Measurements from ENCODE around the gene FGF11.

DNA sequence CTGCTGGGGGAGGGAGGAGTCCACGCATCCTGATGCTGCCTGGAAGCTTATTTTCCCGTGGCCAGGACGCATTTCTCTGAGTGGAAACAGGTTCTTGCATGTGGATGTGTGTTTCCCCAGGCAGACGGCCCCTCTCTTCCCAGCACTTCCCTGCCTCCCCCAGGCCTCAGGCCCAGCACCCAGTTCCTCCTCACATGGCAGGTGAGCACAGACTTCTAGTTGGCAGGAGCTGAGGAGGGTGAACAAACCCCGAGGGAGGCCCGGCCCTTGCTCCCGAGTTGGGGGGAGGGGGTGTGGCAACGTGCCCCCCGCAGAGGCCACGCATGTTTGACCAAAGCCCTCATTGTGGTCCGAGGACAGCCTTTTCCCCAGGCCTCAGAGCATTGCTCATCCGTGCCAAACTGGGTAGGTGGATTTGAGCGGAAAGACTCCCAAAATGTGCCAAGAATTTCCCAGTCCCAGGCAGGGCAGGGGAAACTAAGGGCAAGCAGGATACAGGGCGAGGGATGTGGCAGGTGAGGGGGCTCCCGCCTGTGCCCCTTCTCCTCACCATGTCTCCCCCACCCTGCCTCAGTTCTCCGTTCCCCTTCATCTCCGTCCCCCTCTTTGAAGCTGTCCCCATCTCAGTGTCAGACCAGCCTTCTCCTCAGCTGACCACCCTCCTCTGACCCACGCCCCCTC is 20.7 kb upstream of the FGF11 start:
- TF ChIP-seq MZF1 (tag by site-specific recombination; IDR thresholded peaks at IDR 0.05; ENCODE audit: borderline replicate concordance) (no peak), ZNF19 (tag by site-specific recombination; IDR thresholded peaks at IDR 0.05; ENCODE audit: low read depth) (no peak)
